ENCODE results near the gene C15orf61. TPM values are rescaled to one million over a fixed set of nuclear protein-coding genes. Genes with fewer than 3 reads are reported as not detected.

C15orf61 gene
- total RNA-seq, 3 donors from 2014 or later (not counting 1 experiment from before 2014, with no cell fraction given) = 8.7 to 16.4 (median 12.6) TPM

GRCh38 chr15:67479781-67480505, 41.0 kb upstream of the C15orf61 start:
- H3K27ac ChIP-seq (ENCODE audit: low read length) = no peak overlapping the region
- ATAC-seq = no peak
- Mint-ChIP-seq H3K4me3 (no peak overlapping the region), H3K27ac (no peak overlapping the region), H3K9me3 (no peaks in the 10 kb centered on the region), H3K27me3 (ENCODE audit: low read depth in 2 of 2) (no peaks in the 10 kb centered on the region), H3K36me3 (no peaks in the 10 kb centered on the region), H3K4me1 (no peaks in the 10 kb centered on the region)
- no peak for TF ChIP-seq CTCF (IDR thresholded peaks at IDR 0.05)
- H3K27me3 ChIP-seq (ENCODE audit: control insufficient read depth, insufficient read depth, low read length) = no peaks in the 10 kb centered on the region
- no peaks in the 10 kb centered on the region for H3K36me3 ChIP-seq (ENCODE audit: control insufficient read depth, insufficient read depth, low read length)
- H3K4me3 ChIP-seq (ENCODE audit: low read length) = no peak overlapping the region
- H3K9me3 ChIP-seq (ENCODE audit: control insufficient read depth, insufficient read depth, low read length) = no peaks in the 10 kb centered on the region
- 94% methylated on average over 4 of the region's 5 CpGs for WGBS (ENCODE audit: insufficient coverage)
- DNase-seq = no peak
- no peaks in the 10 kb centered on the region for H3K4me1 ChIP-seq (ENCODE audit: control insufficient read depth, insufficient read depth, low read length)
- intact Hi-C loops (cut with micrococcal nuclease) = no loop called here

- H3K27me3 ChIP-seq (ENCODE audit: control insufficient read depth, insufficient read depth, low read length) = no peaks in the 10 kb centered on the region
- no peak overlapping the region for H3K27ac ChIP-seq (ENCODE audit: low read length)
- intact Hi-C loops (cut with micrococcal nuclease) = no loop called here
- no peak for TF ChIP-seq CTCF (IDR thresholded peaks at IDR 0.05)
- no peaks in the 10 kb centered on the region for H3K4me1 Mint-ChIP-seq
- no peak overlapping the region for H3K4me3 Mint-ChIP-seq
- ATAC-seq (no peak), DNase-seq (no peak)
- H3K4me3 ChIP-seq (ENCODE audit: low read length) = no peak overlapping the region
- H3K9me3 ChIP-seq (ENCODE audit: control insufficient read depth, insufficient read depth, low read length) = no peaks in the 10 kb centered on the region
- H3K9me3 Mint-ChIP-seq = no peaks in the 10 kb centered on the region
- H3K27me3 Mint-ChIP-seq (ENCODE audit: low read depth in 2 of 2) = no peaks in the 10 kb centered on the region
- no peaks in the 10 kb centered on the region for H3K36me3 Mint-ChIP-seq
- H3K27ac Mint-ChIP-seq = no peak overlapping the region
- 100% methylated on average over 1 of the region's 1 CpG for WGBS (ENCODE audit: insufficient coverage)
- no peaks in the 10 kb centered on the region for H3K36me3 ChIP-seq (ENCODE audit: control insufficient read depth, insufficient read depth, low read length)
- H3K4me1 ChIP-seq (ENCODE audit: control insufficient read depth, insufficient read depth, low read length) = no peaks in the 10 kb centered on the region
Observed at GRCh38 chr15:67480741-67481140, 40.2 kb upstream of the C15orf61 start.

- Histone ChIP-seq H3K4me1 (ENCODE audit: control insufficient read depth, insufficient read depth, low read length) (no peaks in the 10 kb centered on the region), H3K27me3 (ENCODE audit: control insufficient read depth, insufficient read depth, low read length) (no peaks in the 10 kb centered on the region), H3K4me3 (ENCODE audit: low read length) (no peak overlapping the region), H3K36me3 (ENCODE audit: control insufficient read depth, insufficient read depth, low read length) (no peaks in the 10 kb centered on the region), H3K9me3 (ENCODE audit: control insufficient read depth, insufficient read depth, low read length) (no peaks in the 10 kb centered on the region), H3K27ac (ENCODE audit: low read length) (no peak overlapping the region)
- DNase-seq (peak in 1 of 2 donors; percentile 4), ATAC-seq (no peak)
- Mint-ChIP-seq H3K27ac (no peak overlapping the region), H3K36me3 (no peaks in the 10 kb centered on the region), H3K27me3 (ENCODE audit: low read depth in 2 of 2) (no peaks in the 10 kb centered on the region), H3K9me3 (no peaks in the 10 kb centered on the region), H3K4me3 (no peak overlapping the region), H3K4me1 (no peaks in the 10 kb centered on the region)
- TF ChIP-seq CTCF (IDR thresholded peaks at IDR 0.05) = no peak
- WGBS (ENCODE audit: insufficient coverage) = 92% methylated on average over 2 of the region's 2 CpGs
- intact Hi-C loops (cut with micrococcal nuclease) = no loop called here
Observed at GRCh38 chr15:67481680-67482079, 39.3 kb upstream of the C15orf61 start.

GRCh38 chr15:67495585-67495984, 25.3 kb upstream of the C15orf61 start:
- no peaks in the 10 kb centered on the region for H3K27me3 Mint-ChIP-seq (ENCODE audit: low read depth in 2 of 2)
- Histone ChIP-seq H3K4me3 (ENCODE audit: low read length) (no peak overlapping the region), H3K36me3 (ENCODE audit: control insufficient read depth, insufficient read depth, low read length) (no peaks in the 10 kb centered on the region), H3K27me3 (ENCODE audit: control insufficient read depth, insufficient read depth, low read length) (no peaks in the 10 kb centered on the region), H3K27ac (ENCODE audit: low read length) (no peak overlapping the region), H3K9me3 (ENCODE audit: control insufficient read depth, insufficient read depth, low read length) (no peaks in the 10 kb centered on the region), H3K4me1 (ENCODE audit: control insufficient read depth, insufficient read depth, low read length) (no peaks in the 10 kb centered on the region)
- H3K4me1 Mint-ChIP-seq = no peaks in the 10 kb centered on the region
- no peaks in the 10 kb centered on the region for H3K9me3 Mint-ChIP-seq
- H3K36me3 Mint-ChIP-seq = no peaks in the 10 kb centered on the region
- H3K27ac Mint-ChIP-seq = no peak overlapping the region
- no peak for TF ChIP-seq CTCF (IDR thresholded peaks at IDR 0.05)
- DNase-seq = no peak
- no peak for ATAC-seq
- intact Hi-C loops (cut with micrococcal nuclease) = no loop called here
- WGBS (ENCODE audit: insufficient coverage) = no CpG with 5 or more reads among the region's 1 CpG
- no peak overlapping the region for H3K4me3 Mint-ChIP-seq
